Effector CD4-positive, alpha-beta T cell (primary cell): ENCODE measurements around the gene SLC2A11.

Experiments used
- DNase-seq: peaks from one replicate; pipeline ENCODE4 v3.0.0-alpha.2; 2020

The SLC2A11 gene

DNA sequence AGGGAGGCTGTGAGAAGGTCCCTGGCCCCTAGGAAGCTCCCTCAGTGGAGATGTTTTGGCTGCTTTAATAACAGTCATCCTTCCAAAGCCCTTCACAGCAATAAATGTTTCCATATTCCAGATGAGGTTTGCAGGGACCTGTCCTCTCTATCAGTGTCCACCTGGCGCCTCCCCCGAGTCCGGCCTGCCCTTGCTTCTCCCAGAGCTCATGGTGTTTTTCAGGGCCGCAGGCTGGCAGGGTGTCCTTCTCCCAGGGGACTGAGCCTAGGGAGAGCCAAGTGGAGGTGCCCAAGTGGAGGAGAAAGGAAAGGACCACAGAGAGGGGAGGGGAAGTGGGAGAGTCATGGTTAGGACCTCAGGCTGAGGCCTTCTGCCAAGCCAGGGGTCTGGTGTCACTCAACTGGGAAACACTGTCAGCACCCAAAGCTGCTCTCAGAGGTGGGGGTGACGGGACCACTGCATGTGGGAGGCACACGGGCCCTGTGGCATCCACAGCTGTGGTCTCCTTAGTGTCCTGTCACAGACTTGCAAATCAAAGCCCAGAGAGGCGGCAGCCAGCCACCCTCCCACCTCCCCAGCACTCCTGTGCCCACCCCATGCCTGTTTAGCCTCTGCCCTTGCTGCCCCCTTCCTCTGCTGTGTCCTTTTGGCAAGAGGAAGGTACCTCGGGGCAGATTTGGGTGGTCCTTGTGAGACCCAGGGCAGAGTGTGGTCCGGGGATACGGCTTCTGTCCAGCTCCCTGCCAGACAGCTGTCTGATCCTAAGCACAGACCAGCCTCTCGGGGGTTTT lies 25.3 kb upstream of the SLC2A11 start:
- no peak for DNase-seq

DNA sequence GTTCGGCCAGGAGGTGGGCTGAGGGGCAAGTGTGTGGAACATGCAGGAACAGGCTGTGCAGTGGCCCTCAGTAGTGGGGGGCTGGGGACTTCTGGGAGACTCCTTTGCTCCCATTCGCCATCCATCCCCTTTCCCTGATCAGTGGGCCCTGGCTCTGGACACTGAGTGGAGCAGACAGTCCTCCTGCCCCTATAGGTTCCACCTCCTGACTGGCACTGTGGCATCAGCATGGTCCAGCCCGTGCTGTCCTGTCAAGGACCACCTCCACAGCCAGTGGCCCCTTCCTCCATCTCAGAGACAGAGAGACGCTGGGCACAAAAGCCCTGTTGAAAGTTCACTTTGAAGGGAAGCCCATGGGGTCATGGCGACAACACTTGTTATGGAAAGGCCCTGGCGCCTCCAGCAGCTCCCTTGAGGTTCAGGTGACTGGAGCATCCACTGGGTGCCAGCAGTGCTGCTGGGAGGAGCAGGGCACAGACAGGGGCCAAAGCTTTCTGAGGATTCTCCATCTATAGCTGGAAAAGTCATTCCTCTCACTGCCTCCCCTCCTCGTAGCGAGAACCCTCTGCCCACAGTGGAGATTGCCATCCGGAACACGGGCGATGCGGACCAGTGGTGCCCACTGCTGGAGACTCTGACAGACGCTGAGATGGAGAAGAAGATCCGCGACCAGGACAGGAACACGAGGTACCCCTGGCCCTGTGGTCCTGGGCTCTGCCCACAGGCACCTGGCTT lies 24.5 kb upstream of the SLC2A11 start:
- DNase-seq = no peak

DNA sequence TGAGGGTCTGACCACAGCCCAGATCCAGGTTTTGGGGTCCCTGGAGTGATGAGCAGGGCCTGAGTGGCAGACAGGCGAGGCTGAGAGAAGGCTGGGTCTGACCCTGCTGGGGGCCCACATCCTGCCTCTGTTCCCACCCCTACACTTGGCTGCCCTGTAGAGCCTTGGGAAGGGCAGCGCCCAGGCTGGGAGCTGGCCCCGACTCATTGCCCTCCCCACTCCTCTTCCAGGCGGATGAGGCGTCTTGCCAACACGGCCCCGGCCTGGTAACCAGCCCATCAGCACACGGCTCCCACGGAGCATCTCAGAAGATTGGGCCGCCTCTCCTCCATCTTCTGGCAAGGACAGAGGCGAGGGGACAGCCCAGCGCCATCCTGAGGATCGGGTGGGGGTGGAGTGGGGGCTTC lies 23.8 kb upstream of the SLC2A11 start:
- DNase-seq = no peak

DNA sequence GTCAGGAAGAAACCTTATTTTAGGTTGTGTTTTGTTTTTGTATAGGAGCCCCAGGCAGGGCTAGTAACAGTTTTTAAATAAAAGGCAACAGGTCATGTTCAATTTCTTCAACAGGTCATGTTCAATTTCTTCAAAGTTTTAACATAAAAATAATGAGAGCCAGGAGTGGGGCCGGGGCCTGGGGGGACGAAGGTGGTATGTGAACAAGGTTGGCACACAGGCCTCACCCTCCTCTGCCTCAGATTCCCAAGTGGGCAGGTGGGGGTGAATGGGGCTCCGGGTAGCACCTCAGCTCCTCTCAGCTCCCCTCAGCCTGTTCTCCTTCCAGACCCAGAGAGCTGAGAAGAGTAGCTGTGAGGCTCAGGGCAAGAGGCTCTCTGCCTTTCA lies 23.3 kb upstream of the SLC2A11 start:
- DNase-seq = no peak

DNA sequence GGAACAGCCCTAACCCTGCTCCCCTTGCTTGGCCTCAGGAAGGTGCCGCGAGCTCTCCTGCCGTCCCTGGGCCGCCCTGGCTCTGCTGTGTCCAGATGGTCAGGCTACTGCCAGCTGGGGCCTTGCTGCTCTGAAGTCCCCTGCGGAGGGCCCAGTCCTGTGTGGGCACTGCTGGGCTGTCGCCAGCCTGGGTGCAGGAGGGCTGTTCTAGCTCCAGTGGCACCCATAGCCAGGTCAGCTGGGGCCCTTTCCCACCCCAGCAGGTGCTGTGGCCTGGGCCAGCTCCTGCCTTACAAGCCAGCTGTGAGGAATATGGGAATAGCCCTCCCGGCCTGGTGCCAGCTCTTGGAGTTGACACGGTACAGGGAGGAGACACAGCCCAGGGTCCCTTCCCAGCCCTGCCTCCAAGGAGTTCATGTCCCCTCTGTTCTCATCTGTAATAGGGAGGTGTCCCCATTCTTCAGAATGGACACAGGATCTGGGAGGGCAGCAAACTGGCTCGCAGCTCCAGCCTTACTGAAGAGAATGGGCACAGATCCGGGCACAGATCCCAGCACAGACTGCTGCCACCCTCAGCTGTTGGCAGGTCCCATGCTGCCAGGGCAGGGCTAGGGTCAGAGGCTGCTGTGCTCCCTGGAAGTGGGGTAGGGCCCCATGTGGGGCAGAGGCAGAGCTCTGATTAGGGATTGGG lies 22.7 kb upstream of the SLC2A11 start:
- DNase-seq = no peak

DNA sequence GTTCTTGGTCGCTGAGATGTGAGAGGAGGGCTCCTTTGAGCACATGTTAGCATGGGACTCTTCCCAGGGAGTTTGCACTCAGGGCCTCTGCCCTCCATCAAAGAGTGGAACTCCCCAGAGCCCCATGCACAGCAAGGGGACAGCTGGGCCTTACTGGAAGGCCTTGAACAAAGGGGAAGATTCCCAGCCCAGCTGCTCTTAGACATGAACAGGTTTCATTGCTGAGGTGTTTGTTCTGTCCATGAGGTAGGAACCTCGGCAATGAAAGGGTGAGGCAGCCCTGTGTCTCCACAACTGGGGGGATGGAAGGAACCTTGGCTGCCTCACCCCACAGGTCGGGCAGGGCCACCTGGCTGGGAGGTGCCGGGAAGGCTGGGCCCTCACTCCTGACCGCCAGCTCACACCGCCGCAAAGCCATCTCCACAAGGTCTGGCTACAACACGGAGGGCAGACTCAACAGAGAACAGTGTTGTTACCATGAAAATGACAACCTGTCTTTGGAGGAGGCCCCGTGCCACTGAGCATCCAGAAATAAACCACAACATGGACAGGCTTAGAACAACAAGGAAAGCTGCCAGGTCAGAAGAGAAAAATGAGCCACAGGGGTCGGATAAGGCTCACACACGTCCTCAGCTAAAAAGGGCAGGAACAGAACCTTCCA lies 22.1 kb upstream of the SLC2A11 start:
- DNase-seq = no peak

DNA sequence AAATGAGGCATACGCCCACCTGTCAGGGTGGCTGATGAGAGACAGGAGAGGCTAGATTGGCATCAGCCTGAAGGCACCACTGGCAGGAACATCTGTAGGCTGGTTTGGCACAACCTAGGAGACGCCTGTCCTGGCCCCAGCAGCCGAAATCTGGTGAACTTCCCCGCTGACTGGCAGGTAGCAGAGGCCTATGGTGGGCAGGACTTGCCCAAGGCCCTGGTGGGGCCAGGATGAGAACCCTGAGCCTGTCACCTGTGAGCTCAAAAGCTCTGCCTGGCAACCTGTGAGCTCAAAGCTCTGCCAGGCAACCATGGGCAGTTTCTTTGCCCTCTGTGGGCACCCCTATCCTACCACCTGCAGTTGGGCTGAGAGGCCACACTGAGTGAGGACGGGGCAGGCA lies 21.4 kb upstream of the SLC2A11 start:
- no peak for DNase-seq

DNA sequence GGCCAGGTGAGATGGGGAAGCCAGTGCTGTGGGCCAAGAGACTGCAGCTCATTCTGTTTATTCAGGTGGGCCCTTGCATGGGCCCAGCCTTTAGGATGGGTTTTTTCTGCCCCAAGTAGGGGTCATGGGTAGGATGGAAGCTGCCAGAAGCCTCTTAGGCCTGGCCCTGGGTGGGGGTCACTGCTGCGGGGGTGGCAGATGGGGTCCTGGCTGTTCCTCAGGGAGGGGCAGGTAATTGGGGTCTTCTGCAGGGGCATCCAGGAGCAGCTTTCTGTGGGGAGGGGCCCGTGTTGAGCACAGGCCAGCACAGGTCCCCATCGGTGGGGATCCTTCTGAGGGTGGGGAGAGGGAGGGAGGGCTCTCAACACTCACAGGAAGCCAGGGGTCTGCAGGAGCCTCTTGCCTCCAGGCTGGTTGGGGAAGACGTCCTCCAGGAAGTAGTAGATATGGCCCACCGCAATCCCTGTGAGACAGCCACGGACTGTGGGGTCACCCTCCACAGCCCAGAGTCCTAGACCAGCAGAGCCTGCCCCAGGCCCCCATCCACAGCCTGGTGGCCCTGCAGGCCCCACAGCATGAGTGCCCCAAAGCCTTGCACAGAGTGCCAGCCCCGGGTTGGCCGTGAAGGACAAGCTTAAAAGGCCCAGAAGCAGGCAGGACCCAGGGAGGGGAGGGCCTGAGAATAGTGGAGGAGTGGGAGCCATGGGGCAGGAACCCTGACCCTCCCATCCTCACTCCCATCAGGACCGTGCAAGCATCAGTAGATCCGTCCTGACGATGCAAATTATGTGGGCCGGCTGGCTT lies 20.8 kb upstream of the SLC2A11 start:
- no peak for DNase-seq

DNA sequence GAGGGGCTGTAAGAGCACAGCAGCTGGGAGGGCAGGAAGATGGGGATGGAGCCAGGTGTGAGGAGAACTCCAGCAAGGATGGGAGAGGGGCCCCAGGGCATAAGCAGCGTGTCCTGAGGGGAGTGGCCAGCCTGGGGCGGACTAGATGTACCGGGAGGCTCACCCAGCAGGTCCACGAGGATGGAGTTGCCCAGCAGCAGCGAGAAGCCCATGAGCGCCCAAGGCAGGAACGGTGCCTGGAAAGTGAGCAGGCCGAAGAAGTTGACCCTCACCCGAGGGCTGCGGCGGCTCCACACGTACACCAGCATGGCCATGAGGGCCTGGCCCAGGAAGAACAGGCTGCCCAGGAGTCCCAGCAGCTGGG lies 20.2 kb upstream of the SLC2A11 start:
- DNase-seq = no peak

DNA sequence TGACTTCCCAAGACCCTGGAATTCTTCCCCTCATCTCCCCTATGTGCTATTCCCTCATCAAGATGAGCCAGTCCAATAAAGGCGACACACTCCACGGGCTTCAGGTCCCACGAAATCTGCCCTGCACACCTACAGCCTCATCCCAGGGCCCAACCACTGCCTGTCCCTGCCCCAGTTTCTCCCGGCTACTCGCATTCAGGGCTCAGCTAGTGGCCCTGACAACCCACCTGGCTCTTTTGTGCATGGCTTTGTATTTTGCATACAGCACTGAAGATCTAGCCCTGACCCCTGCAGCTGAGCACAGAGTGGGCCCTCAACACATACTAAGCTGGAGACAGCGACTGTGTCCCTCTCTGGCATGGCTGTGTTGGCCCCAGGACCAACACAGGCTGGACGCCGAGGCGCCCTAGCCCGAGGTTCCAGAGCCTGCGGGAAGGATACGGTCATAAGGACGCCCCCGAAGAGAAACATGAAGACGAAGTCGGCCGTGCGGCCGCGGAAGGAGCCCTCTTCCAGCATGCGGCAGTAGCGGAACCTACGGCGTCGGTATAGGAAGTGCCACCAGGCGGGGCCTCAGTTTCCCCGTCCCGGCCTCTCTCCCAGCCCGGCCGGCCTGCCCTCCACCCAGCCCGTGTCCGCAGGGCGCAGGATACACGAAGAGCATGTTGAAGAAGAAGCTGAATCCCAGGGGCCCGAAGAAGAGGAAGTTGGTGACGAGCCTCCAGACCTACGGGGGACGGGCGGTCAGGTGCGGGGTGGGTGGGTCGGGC lies 19.6 kb upstream of the SLC2A11 start:
- no peak for DNase-seq

DNA sequence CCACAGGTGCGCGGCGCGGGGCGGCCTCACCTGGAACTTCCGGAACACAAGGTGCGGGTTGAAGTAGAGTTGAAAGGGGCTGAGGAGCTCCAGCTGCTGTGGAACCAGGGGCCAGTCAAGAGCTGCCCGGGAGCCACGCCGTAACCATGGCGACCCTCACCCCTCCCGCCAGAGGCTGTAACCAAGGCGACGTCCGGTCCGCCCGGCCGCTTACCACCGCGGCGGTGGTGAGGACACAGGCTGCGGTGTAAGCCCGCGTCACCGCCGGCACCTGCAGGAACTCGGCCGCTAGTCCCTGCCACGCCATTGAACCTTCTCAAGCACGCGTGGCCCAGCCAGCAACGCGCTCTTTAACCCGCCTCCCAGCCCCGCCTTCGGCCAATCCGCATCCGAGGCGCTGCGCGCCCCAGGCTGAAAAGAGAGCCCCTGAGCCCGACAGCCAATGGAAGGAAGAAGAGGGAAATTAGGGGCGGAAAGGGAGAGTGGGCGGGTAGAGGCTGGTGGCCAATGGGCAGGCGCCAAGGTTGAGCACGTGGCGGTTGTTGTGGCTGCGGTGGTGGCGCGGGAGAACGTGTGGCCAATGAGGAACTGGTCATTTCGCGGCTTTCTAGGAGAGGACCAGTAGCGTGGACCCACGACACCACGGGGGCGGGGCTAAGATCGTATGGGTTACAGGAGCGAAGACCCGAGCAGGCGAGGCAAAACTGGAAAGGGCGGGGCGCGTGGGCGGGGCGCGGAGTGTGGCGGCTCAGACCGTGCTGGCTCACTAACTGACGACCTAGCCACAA lies 18.8 kb upstream of the SLC2A11 start, which contains the start of gene DERL3:
Gene DERL3 (minus strand): TSS at position 326 of the 788 bp plus-strand sequence. CDS start 19 bp downstream, at position 307.
- DNase-seq = peak; percentile 89

DNA sequence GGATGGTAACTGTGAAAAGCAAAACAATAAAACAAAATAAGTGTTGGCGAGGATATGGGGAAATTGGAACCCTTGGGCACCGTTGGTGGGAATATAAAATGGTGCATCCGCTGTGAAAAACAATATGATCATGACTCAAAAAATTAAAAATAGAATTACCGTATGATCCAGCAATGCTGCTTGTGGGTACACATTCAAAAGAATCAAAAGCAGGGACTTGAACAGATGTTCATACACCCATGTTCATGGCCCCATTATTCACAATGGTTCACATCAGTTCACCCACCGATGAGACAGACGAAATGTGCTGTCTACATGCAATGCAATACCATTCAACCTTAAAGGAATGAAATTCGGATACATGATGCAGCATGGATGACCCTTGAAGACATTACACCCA lies 17.6 kb upstream of the SLC2A11 start:
- no peak for DNase-seq

DNA sequence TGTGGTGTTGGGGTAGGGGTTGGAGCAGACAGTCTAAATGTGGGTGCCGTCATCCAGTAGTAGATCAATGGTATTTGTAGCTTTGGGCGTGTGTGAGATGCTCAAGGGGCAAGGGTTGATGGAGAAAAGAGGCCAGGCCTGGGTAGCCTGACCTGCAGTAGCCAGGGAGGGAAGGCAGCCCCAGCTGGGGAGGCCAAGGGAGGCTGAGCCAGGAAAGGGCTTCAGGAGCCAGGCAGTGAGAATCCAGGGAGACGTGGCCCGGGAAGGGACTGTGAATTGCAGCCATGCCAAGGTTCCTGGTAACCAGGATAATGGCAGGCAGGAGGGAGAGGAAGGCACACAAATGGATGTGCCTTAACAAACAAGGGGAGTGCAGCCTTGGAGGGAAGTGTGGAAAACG lies 16.4 kb upstream of the SLC2A11 start:
- no peak for DNase-seq

DNA sequence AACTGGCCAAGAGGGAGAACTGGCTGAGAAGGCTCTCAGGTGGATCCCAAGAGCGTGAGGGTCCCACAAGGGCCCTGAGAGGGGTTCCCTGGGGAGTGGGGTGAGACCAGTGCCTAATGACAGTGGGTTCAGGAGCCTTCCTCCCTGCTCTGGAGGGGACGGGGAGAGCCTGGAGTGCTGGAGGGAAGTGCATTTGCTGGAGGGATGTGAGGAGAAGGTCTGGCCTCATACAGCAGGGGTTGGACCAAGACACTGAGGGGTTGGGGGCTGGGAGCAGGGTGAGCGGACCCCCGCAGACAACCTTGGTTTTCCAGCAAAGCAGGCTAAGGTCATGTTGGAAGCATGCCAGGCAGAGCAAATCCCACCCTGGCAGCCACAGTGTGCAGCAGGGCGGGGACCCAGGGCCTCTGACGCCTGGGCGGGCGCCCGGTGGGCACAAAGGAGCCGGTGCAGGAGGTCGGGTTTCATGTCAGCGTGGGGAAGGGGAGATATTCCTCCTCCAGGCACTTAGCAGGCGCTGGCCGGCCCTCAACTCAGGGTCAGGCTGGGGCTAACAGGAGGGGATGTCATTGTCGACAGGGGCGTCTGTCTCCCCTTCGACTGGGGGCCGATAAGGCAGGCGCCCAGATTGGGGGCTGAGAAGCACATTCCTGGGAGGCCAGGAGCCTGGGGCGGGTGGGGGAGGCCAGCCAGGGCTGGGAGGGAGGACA lies 15.8 kb upstream of the SLC2A11 start:
- DNase-seq = no peak

DNA sequence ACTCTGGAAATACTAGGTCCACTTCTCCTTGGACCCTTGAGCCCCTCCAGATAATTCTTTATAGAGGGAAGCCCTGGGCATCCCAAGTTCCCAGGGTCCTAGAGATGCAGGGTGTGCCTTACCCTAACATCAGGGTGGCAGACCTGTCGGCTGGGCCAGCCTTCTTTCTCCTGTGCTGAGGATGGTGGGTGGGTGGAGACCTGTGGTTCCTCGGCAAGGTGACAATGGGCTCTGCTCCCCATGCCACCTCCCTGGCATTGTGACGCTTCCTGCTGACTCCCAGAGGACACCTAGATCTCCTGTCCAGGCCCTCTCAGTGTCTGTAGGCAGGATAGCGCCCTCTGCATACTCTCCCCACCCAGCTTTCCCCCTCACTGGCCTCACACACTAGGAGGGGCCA lies 15.1 kb upstream of the SLC2A11 start:
- DNase-seq = no peak

DNA sequence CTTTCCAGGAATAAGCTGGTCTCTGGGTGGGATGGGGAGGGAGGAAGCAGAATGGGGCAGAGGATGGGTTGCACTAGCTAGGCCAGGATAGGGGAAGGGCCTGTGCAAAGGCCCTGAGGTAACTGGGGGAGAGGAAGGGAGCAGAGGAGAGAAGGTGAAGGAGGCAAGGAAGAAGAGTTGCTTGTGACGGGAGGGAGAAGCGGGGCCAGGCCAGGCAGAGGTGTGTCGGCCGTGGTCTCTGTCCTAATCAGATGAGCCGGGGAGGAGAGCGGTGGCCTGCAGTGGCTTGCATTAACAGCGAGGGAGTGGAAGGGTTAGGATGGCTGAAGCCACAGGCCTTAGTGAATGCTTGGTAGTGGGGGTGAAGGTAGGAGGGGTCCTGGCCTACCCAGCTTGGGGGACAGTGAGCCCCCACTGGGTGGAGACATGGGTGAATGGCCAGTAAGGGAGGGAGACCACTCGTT lies 12.9 kb upstream of the SLC2A11 start:
- DNase-seq = no peak

DNA sequence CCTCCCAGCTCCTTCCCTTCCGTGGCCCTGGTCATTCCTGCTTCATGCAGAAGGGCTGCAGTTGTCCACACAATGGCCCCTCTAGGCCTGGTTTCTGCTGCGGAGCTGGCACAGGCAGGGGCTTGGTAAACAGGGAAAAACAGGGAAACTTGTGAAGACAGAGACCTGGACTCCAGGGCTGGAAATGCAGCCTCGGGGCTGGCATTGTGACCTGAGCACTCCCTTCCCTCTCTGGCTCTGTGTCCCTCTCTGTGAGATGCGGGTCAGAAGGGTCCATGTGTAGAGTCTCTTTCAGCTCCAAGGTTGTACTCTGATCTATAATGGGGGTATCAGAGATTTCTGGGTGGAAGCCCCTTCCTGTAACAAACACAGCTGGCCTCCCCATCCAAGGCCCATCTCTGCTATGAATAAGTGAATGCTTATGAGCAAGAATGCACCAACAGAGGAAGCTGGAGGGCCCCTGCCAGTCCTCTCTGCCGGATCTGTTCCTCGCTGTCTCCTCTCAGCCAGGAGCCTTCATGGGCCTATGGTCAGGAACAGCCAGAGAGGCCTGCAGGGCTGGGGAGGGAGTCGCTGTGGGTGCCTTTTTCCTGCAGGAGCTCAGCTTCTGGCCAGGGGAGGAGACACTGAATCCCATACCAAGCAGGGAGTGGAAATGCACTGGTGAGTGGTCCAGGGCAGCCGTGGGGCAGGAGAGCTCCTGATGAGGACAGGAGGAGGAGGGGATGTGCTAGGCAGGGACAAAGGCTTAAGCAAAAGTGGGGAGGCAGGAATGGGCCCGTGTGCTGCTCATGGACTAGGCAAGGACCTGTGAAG lies 12.2 kb upstream of the SLC2A11 start:
- no peak for DNase-seq

DNA sequence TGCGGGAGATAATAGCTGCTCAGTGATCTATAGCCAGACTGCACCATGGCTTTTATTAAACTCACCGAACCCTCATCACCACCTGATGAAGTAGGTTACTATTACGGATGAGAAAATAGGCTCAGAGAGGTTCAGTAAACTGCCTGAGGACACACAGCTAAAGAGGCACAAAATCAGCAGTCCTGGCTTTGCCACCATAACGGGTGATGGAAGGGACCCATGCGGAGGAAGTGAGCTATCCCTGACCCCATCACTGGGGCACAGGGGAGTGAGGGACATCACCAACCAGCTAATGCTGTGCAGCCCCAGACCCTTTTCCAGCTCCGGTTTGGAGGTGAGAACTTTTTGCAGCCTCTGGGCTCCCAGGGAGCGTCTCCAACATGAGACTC lies 11.6 kb upstream of the SLC2A11 start:
- DNase-seq = no peak

DNA sequence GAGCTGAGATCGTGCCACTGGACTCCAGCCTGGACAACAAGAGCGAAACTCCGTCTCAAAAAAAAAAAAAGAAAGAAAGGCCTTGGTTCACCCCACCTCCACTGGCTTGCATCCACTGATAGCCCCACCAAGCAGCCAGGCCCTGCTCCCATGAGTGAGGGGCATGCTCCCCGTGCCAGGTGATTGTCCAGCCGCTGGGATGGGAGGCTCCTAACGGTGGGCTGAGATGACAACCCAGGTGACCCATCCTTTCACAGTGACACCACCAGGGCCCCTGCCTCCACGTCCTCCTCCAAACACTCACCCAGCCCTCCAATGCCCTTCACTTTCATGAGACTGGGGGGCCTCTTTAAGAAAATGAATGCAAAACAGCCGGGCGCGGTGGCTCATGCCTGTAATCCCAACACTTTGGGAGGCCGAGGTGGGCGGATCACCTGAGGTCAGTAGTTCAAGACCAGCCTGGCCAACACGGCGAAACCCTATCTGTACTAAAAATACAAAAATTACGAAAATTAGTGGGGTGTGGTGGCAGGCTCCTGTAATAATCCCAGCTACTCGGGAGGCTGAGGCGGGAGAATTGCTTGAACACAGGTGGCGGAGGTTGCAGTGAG lies 10.3 kb upstream of the SLC2A11 start:
- DNase-seq = no peak
